ENCODE results near the gene YWHAG.
"Not testable (repeated sequence)": the region's sequence is repeated elsewhere in the genome, so short reads cannot be mapped to it uniquely, and the experiment has no call there.

YWHAG gene

DNA sequence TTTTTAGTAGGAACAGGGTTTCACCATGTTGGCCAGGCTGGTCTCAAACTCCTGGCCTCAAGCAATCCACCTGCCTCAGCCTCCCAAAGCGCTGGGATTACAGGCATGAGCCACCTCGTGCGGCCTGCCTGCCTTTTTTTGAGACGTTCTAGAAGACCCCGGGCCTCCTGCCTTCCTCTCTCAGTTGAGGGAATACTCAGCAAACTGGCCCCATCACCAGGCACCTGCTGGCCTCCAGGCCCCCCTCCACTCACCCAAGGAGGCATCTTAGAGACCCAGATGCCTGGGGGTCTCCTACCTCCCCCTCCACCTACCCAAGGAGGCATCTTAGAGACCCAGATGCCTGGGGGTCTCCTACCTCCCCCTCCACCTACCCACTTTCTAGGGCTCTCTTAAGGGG is 65.9 kb downstream of the YWHAG start:
- not testable (repeated sequence) for DNase-seq

DNA sequence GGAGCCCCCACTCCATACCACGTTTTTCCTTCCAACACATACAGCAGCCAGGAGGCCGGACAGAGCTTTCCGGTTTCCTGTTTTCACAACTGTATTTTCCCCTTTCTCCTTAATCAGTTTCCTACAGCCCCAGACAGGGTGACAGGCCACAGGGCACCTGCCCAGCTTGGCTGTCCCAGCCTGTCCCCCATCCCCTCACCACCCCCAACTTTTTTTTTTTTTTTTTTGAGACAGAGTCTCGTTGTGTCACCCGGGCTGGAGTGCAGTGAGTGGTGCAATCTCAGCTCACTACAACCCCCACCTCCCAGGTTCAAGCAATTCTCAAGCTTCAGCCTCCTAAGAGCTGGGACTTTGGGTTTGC is 66.6 kb downstream of the YWHAG start:
- no peak for DNase-seq

DNA sequence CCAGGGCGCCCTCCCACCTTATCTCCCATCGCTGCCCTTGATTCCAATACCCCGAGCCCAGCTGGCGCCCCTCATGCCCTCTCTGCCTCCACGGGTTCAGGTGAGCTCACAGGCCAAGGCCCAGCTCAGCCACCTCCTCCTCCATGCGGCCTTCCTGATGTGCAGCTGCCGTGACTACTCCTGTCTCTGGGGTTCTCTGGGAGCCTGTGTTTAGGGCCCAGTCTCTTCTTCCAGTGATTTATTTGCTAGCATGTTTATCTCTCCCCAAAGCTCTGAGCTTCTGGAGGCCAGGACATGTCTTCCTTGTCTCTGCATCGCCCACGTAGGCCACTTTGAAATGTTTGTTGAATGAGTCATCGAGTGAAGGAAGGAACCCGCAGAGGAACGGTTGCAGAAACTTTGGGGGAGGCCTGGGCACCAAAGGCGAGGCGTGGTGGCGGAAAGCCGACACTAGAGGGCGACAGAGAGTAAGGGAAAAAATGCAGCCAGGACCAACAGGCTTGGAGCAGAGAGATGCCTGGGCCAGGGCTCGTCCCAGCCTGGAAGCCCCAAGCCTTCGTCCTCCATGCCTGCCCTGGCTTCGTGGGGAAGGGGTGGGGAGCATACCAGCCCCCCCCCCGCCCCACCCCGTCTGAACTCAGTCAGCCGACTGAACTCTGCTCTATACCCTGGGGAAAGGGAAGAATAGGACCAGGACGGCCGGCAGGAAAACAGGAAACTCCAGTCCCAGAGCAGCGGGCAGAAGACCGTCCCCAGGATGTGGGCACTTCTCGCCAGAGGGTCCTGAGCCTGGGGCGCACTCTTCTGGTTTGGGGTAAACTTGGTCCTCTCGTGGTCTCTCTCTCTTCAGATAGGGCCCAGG is 67.2 kb downstream of the YWHAG start:
- peak; percentile 60 to 71 for DNase-seq

DNA sequence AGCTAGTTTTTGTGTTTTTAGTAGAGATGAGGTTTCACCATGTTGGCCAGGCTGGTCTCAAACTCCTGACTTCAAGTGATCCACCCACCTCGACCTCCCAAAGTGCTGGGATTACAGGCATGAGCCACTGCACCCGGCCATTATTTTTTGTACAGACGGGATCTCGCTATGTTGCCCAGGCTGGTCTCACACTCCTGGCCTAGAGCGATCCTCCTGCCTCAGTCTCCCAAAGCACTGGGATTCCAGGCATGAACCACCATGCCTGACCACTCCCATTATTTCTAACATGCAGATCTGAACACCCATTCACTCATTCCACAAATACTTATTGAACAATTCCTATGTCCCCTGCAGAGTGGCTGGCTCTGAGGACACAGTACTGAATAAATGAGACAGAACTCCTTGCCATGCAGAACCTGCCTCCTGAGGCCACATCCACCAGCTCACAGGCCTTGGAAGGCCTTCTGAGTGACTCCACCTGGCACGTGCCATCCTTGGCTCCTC is 67.9 kb downstream of the YWHAG start:
- DNase-seq, result not testable (repeated sequence)

DNA sequence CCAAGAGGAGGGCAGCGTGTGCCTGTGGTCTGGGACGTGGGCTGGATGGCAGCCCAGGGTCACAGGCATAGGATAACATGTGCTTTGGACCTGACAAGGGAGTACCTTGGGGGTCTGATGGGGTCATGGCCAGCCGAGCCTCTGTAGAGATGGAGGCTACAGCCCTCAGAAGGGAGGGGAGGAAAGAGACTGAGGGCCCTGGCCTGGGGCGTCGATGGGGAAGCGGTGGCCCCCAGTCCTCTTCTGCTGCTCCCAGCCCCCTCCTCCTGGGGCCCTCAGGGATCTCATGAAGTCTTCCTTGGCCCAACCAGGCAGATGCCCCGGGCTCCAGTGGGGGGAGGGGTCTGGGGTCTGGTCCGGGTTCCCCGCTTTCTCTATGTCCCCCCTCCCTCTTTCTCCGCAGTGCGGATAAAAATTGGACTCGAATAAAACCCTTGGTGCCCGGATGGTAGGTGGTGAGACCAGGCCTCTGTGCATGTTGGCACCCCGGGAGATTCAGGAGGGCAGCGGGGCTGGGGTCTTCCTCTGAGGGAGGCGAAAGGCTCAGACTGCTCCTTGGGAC is 71.9 kb downstream of the YWHAG start:
- DNase-seq, result no peak

DNA sequence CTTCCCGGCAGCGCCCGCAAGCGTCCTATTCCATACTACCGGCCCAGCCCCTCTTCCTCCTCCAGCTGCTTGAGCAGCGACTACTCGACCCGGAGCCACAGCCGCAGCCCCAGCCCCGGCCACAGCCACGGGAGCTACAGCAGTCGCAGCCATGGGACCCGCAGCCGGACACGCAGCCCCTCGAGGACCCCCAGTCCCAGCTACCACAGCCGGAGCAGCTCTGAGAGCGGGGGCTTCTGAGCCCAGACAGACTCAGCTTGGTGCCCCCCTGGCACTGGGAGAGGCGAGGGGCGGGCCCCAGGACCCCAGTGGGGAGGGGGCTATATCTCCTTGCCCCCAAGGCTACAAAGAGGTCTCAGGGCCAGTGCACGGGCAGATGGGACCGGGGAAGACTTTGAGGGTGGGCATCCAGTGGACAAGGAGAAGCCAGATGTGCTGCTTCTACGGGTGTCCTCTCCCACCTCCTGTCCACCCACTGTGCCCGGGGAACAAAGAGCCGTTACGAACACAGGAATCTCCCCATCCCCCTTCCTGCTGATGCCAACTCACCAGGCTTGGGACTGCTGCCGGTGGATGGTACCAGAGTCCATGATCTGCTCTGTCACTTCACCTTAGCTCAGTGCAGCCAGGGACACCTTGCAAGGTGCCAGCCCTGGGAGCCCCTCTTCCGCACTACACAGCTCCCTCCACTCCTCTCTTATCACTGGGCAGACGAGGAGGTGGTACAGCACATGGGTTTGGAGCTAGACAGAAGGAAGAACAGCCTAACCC is 73.0 kb downstream of the YWHAG start:
- no peak for DNase-seq

DNA sequence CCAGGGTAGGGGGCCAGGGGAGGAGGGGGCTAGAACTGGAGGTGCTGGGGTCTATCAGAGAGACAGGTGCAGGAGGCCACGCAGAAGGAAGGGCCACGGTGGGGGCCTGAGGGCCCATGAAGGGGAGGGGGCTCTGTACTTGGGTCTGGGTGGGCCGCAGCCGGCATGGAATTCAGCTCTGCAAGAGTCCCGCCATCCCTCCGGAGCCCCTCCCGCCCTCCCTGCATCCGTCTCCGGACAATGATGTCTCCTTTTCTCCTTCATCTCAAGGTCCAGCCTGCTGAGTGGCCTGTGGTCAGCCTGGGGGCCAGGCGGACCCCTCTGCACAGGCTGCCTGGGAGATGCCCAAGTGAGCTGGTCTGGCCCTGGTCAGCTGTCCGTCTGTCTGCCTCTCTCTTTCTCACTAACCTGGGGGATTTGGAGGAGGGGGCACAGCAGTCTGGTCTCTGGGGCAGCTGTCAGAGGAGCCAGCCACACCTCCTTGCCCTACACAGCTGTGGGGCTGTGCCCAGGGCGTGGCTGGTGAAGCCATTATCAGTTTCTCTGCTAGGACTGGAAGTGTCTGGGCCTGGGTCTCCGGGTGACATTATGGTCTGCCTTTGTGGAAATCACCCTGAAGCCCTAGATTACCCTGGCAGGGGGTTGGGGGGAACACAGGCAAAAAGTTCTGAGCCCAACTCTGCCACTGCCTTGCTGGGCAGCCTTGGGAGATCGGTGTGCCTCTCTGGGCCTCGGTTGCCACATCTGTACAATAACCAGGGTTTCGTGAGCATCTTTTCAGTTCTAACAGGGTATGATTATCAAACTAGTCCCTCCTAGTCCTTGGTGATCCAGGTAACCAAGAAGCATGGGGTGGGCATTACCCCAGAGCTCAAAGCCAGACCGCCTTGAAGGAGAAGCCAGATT is 75.3 kb downstream of the YWHAG start:
- DNase-seq, result no peak

DNA sequence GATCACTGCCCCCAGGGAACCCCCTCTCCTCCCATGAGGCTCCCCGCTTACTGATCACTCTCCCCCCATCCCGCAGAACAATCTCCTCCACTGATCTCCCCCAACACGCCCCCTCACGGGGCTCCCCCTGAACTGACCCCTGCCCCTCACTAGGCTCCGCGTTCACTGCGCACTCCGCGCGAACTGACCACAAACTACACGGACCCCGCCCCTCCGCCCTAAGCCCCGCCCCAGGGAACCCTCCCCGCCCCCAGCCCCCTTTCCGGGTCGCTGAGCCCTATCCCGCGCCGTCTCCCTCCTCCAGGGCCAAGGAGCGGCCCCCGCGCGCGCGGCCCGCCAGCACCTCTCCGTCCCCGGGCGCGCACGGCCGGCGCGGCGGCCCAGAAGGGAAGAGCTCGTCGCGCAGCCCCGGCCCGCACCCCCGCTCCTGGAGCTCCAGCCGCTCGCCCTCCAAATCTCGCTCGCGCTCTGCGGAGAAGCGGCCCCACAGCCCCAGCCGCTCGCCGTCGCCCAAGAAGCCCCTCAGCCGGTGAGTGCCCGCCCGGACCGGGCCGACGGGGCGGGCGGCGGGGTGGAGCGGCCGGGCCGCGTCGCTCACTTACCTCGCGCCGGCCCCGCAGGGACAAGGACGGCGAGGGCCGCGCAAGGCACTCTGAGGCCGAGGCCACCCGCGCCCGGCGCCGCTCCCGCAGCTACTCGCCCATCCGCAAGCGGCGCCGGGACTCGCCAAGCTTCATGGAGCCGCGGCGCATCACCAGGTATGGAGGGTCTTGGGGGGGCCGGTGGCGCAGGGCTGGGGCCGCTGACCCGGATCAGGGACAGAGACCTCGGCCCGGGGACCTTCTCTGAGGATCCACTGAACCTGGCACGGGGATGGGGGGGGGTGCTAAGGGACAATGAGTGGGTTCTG is 76.2 kb downstream of the YWHAG start:
- DNase-seq, result no peak

DNA sequence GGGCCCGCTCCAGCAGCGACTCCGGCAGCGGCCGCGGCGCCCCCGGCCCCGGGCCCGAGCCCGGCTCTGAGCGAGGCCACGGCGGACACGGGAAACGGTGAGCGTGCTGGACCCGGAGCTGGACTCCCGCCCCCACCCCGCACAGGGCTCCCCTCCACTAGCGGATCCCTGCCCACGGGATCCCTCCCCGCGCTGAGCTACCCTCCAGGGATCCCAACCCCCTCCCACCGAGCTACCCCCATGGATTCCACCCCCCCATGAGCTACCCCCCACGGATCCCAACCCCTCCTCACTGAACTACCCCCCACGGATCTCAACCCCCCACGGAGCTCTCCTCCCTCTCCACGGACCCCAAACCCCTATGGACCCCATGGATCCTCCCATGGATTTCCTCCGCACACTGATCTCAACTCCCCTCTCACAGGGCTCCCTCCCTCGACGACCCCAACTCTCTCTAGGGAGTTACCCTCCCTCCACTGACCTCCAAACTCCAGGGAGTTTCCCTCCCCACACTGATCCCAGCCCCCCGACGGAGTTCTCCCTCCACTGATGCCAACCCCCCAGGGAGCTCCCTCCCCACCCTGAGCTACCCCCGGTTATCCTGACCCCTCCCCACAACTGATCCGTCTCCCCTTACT is 77.0 kb downstream of the YWHAG start:
- no peak for DNase-seq

DNA sequence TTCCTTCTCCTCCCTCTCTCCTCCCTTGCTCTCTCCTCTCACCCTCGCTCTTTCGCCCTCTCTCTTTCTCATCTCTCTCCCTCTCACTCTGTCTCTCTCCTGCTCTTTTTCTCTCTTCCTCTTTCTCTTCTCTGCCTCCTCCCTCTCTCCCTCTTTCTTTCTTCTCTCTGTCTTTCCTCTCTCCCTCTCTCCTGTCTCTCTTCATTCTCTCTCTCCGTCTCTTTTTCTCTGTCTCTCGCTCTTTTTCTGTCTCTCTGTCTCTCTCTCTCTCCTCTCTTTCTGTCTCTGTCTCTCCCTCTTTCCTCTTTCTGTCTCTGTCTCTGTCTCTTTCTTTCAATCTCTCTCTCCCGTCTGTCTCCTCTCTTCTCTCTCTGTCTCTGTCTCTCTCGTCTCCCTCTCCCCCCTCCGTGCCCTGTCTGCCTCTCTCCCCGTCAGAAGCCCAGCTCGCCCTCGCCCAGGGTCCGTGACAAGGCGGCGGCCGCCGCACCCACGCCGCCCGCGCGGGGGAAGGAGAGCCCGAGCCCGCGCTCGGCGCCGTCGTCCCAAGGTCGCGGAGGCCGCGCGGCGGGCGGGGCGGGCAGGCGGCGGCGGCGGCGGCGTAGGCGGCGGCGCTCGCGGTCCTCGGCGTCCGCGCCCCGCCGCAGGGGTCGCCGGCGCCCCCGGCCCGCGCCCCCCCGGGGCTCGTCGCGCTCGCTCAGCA is 77.6 kb downstream of the YWHAG start:
- DNase-seq, result no peak

DNA sequence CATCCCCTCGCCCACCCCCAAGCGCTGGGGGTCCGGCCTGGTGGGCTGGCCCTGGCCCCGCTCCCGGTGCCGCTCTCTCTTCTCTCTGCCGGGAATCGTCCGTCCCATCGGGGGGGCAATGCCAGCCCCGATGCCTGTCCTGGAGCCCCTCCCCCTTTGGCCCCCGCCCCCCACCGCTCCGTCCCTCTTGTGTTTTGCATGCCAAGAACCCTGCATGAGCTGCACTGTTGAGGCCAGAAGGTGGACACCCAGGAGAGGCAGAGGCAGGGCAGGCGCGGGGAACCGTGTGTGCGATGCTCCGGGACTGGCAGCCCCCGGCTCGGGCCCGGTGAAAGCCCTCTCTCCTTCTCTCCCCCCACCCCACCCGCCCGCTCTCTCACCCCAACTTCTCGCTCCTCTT is 78.4 kb downstream of the YWHAG start:
- DNase-seq, result no peak

DNA sequence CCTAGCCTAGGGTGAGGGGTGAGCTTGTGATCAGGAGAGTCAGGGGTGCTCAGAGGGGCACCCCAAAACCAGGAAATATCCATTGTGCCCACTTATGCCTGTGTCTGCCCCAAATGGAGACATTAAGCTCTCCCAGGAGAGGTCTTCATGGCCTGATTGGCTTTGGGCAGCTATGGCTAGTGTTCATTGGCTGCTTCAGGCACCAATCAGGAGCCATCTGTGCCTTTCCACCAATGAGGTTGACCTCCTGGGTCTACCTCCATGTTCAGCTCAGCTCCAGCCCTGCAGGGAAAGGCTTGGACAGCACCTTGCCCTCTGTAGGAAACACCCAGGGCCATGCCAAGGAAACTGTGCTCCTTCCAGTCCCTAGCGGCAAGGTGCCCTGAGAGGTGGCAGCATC is 80.3 kb downstream of the YWHAG start:
- DNase-seq, result peak in 1 of 2 experiments; percentile 40

Measured in NCI-H524 (cell line).